Vagina (tissue), 2 donors: ENCODE measurements around the gene RNU7-1.

Experiments
- CTCF ChIP-seq, 3 experiments: fragments of 450-650 bp in 2 of 3; fragments of 200-600 bp in 1 of 3; sonication (generic) in 1 of 3; IDR thresholded peaks; one replicate each; pipeline ENCODE4 v1.5.1; 2017 to 2019; ENCODE audit warnings: antibody characterized with exemption in 3 of 3, mild to moderate bottlenecking in 2 of 3, moderate library complexity in 2 of 3
- POLR2A ChIP-seq, 2 donors: fragments of 450-650 bp; IDR thresholded peaks; one replicate each; pipeline ENCODE4 v1.6.1; 2017; ENCODE audit warnings: antibody characterized with exemption in 2 of 2, mild to moderate bottlenecking in 2 of 2, moderate library complexity in 2 of 2
- POLR2AphosphoS5 ChIP-seq, 2 donors: sonication (generic); formaldehyde crosslinking; IDR thresholded peaks; one replicate each; pipeline ENCODE4 v1.9.0; 2017; ENCODE audit warnings: antibody characterized with exemption in 2 of 2, mild to moderate bottlenecking in 2 of 2, low read depth in 1 of 2; ENCODE audit not compliant: insufficient read depth in 1 of 2

GRCh38 chr12:6959058-6959804, 15.6 kb downstream of the RNU7-1 start:
- TF ChIP-seq CTCF (IDR thresholded peaks at IDR 0.05) (no peak), POLR2A (IDR thresholded peaks at IDR 0.05) (no peak), POLR2AphosphoS5 (IDR thresholded peaks at IDR 0.05; ENCODE audit: insufficient read depth in 1 of 2, low read depth in 1 of 2) (no peak)
